Trophoblast cell (in vitro differentiated cells and primary cell): ENCODE results near the gene PTPRZ1.

Source experiments
- DNase-seq, 2 donors: peaks; one replicate each; pipeline ENCODE4 v3.0.0-alpha.2; 2016
- H2AFZ ChIP-seq: 2 replicates; pipeline ENCODE4 v1.6.1; 2013; ENCODE audit warnings: low read length, moderate library complexity, mild to moderate bottlenecking; ENCODE audit not compliant: insufficient read depth, poor library complexity
- H2AK5ac ChIP-seq: 2 replicates; pipeline ENCODE4 v1.6.1; 2013; ENCODE audit warnings: mild to moderate bottlenecking, low read length
- H2BK120ac ChIP-seq: 2 replicates; pipeline ENCODE4 v1.6.1; 2013; ENCODE audit warnings: low read length, mild to moderate bottlenecking, moderate library complexity; ENCODE audit not compliant: insufficient read depth, poor library complexity
- H2BK12ac ChIP-seq: 2 replicates; pipeline ENCODE4 v1.6.1; 2013; ENCODE audit warnings: mild to moderate bottlenecking, low read length, moderate library complexity
- H2BK5ac ChIP-seq: 2 replicates; pipeline ENCODE4 v1.6.1; 2013; ENCODE audit warnings: low read length, low read depth, moderate library complexity, mild to moderate bottlenecking; ENCODE audit not compliant: poor library complexity
- H3K14ac ChIP-seq: 2 replicates; pipeline ENCODE4 v1.6.1; 2013; ENCODE audit warnings: mild to moderate bottlenecking, low read length
- H3K18ac ChIP-seq: 2 replicates; pipeline ENCODE4 v1.6.1; 2013; ENCODE audit warnings: mild to moderate bottlenecking, low read length
- H3K23ac ChIP-seq: 2 replicates; pipeline ENCODE4 v1.6.1; 2013; ENCODE audit warnings: low read length
- H3K27ac ChIP-seq: 2 replicates; pipeline ENCODE4 v1.5.1; 2013; ENCODE audit warnings: low read depth, mild to moderate bottlenecking, inconsistent platforms, low read length, moderate library complexity
- H3K27me3 ChIP-seq: 2 replicates; pipeline ENCODE4 v1.6.1; 2013; ENCODE audit warnings: inconsistent platforms, mild to moderate bottlenecking, low read length, moderate library complexity; ENCODE audit not compliant: insufficient read depth
- H3K36me3 ChIP-seq, 2 experiments: 1 replicate in 1 of 2; 2 replicates in 1 of 2; pipeline ENCODE4 v1.6.1; 2013; ENCODE audit warnings: low read length in 2 of 2, mild to moderate bottlenecking in 2 of 2, moderate library complexity in 1 of 2; ENCODE audit not compliant: insufficient read depth in 2 of 2, control insufficient read depth in 1 of 2
- H3K4ac ChIP-seq: 2 replicates; pipeline ENCODE4 v1.6.1; 2013; ENCODE audit warnings: low read depth, mild to moderate bottlenecking, low read length, moderate library complexity
- H3K4me1 ChIP-seq, 2 experiments: 1 replicate in 1 of 2; 2 replicates in 1 of 2; pipeline ENCODE4 v1.6.1; 2013; ENCODE audit warnings: low read length in 2 of 2, mild to moderate bottlenecking in 2 of 2, moderate library complexity in 1 of 2; ENCODE audit not compliant: insufficient read depth in 2 of 2, control insufficient read depth in 1 of 2
- H3K4me2 ChIP-seq: 2 replicates; pipeline ENCODE4 v1.6.1; 2013; ENCODE audit warnings: inconsistent platforms, mild to moderate bottlenecking, low read length, moderate library complexity
- H3K4me3 ChIP-seq: 2 replicates; pipeline ENCODE4 v1.5.1; 2013; ENCODE audit warnings: mild to moderate bottlenecking, low read depth, low read length, inconsistent platforms
- H3K79me1 ChIP-seq: one replicate; pipeline ENCODE4 v1.6.1; 2013; ENCODE audit warnings: low read length
- H3K79me2 ChIP-seq: 2 replicates; pipeline ENCODE4 v1.6.1; 2013; ENCODE audit warnings: low read length, mild to moderate bottlenecking; ENCODE audit not compliant: control insufficient read depth, insufficient read depth, poor library complexity
- H3K9ac ChIP-seq: 2 replicates; pipeline ENCODE4 v1.6.1; 2013; ENCODE audit warnings: mild to moderate bottlenecking, low read length
- H3K9me3 ChIP-seq: 2 replicates; pipeline ENCODE4 v1.6.1; 2013; ENCODE audit warnings: low read depth, mild to moderate bottlenecking, control low read depth, inconsistent platforms, low read length; ENCODE audit not compliant: insufficient read depth
- H4K12ac ChIP-seq: 2 replicates; pipeline ENCODE4 v1.6.1; 2013; ENCODE audit warnings: low read depth, mild to moderate bottlenecking, low read length, moderate library complexity
- H4K8ac ChIP-seq: 2 replicates; pipeline ENCODE4 v1.6.1; 2013; ENCODE audit warnings: low read depth, mild to moderate bottlenecking, low read length, moderate library complexity
- H4K91ac ChIP-seq: one replicate; pipeline ENCODE4 v1.6.1; 2013; ENCODE audit warnings: low read depth, mild to moderate bottlenecking, low read length, moderate library complexity
- WGBS: extraction: QIAGEN DNeasy Blood & Tissue Kit; methylation state at CpG from one replicate; pipeline ENCODE4 v1.1.7; 2013; ENCODE audit warnings: missing lambda C conversion rate; ENCODE audit not compliant: insufficient read length, insufficient coverage; ENCODE audit errors: extremely low coverage; 5-methylcytosine and 5-hydroxymethylcytosine counted together

The PTPRZ1 gene

GRCh38 chr7:122040147-122040546 lies 167.2 kb downstream of the PTPRZ1 start:
- Histone ChIP-seq H4K12ac (no peak overlapping the region), H2BK5ac (no peak overlapping the region), H3K27me3 (no peaks in the 10 kb centered on the region), H4K8ac (no peak overlapping the region), H3K4me2 (no peak overlapping the region), H3K27ac (no peak overlapping the region), H3K4me3 (no peak overlapping the region), H2BK12ac (no peak overlapping the region), H3K4ac (no peak overlapping the region), H2BK120ac (no peak overlapping the region), H3K79me2 (no peaks in the 10 kb centered on the region), H3K4me1 (peaks cover 0 to 2% of the 10 kb centered on the region in 2 experiments), H3K79me1 (peaks cover 2% of the 10 kb centered on the region), H2AFZ (no peak overlapping the region), H4K91ac (no peak overlapping the region), H3K14ac (no peak overlapping the region), H3K9me3 (no peaks in the 10 kb centered on the region), H3K36me3 (no peaks in the 10 kb centered on the region), H3K9ac (no peak overlapping the region), H3K18ac (no peak overlapping the region), H3K23ac (no peak overlapping the region), H2AK5ac (no peak overlapping the region)
- peak; percentile 59 to 87 for DNase-seq
- WGBS = no CpG with 5 or more reads among the region's 3 CpGs

GRCh38 chr7:122046402-122046801 lies 173.4 kb downstream of the PTPRZ1 start:
- Histone ChIP-seq H4K91ac (no peak overlapping the region), H3K79me2 (no peaks in the 10 kb centered on the region), H3K4me3 (no peak overlapping the region), H3K79me1 (no peaks in the 10 kb centered on the region), H3K4ac (no peak overlapping the region), H3K18ac (no peak overlapping the region), H3K23ac (no peak overlapping the region), H3K27ac (no peak overlapping the region), H4K8ac (no peak overlapping the region), H2AFZ (no peak overlapping the region), H2BK12ac (no peak overlapping the region), H4K12ac (no peak overlapping the region), H3K9me3 (no peaks in the 10 kb centered on the region), H3K4me1 (no peaks in the 10 kb centered on the region), H3K9ac (no peak overlapping the region), H2AK5ac (no peak overlapping the region), H3K14ac (no peak overlapping the region), H3K36me3 (no peaks in the 10 kb centered on the region), H3K4me2 (no peak overlapping the region), H3K27me3 (no peaks in the 10 kb centered on the region), H2BK5ac (no peak overlapping the region), H2BK120ac (no peak overlapping the region)
- no CpG with 5 or more reads among the region's 3 CpGs for WGBS
- DNase-seq = no peak

DNA sequence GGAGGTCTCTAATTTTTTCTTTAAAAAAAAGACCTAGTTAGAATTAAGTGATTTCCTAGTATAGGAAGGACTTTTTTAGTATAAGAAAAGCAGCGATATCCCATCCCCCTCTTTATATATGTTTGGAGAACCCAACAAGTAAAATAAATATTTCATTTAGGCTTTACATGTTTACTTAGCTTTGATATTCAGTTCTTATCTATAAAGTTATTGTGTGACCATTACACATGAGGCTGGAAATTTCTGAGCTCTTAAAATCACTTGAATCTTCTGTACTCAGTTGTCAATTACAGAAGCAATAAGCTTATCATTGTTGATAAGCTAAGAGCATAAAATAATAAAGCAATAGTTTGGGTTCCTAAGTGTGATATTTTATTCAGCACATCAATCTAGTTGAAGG lies 181.4 kb downstream of the PTPRZ1 start:
- Histone ChIP-seq H3K23ac (no peak overlapping the region), H3K14ac (no peak overlapping the region), H3K4me3 (no peak overlapping the region), H3K27ac (no peak overlapping the region), H3K9me3 (no peaks in the 10 kb centered on the region), H3K27me3 (no peaks in the 10 kb centered on the region), H3K4ac (no peak overlapping the region), H2BK12ac (no peak overlapping the region), H3K79me2 (no peaks in the 10 kb centered on the region), H3K18ac (no peak overlapping the region), H3K36me3 (no peaks in the 10 kb centered on the region), H2AFZ (no peak overlapping the region), H2BK5ac (no peak overlapping the region), H3K4me2 (no peak overlapping the region), H4K91ac (no peak overlapping the region), H2AK5ac (no peak overlapping the region), H4K8ac (no peak overlapping the region), H4K12ac (no peak overlapping the region), H3K4me1 (no peaks in the 10 kb centered on the region), H3K79me1 (no peaks in the 10 kb centered on the region), H3K9ac (no peak overlapping the region), H2BK120ac (no peak overlapping the region)
- no CpG with 5 or more reads among the region's 1 CpG for WGBS
- DNase-seq = no peak

DNA sequence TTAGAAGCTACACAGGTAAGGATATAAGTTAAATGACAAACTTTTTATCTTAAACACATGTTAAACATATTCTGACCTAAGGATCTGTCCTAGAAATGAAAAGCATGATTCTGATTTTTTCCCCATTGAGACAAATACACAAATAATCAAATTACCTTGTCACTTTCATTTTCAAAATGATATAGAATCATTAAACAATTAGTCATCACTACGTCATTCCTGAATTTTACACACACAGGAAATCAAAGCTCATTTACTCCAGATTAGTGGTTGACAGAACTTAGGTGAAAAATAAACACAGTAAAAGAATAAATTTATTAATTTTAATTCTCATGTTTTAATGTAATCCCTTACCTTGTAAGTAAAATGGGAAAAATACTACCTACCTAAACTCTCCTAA lies 182.1 kb downstream of the PTPRZ1 start:
- no peak overlapping the region for H2BK12ac ChIP-seq
- no peak overlapping the region for H2AK5ac ChIP-seq
- H4K12ac ChIP-seq = no peak overlapping the region
- no peak overlapping the region for H3K9ac ChIP-seq
- H4K91ac ChIP-seq = no peak overlapping the region
- H4K8ac ChIP-seq = no peak overlapping the region
- H3K4me1 ChIP-seq = no peaks in the 10 kb centered on the region
- no peak overlapping the region for H3K4ac ChIP-seq
- no peaks in the 10 kb centered on the region for H3K9me3 ChIP-seq
- no peak overlapping the region for H3K23ac ChIP-seq
- no peak overlapping the region for H3K27ac ChIP-seq
- no peak overlapping the region for H3K18ac ChIP-seq
- no peaks in the 10 kb centered on the region for H3K79me1 ChIP-seq
- H3K36me3 ChIP-seq = no peaks in the 10 kb centered on the region
- no peak for DNase-seq
- H2BK120ac ChIP-seq = no peak overlapping the region
- H2AFZ ChIP-seq = no peak overlapping the region
- no peak overlapping the region for H3K14ac ChIP-seq
- no peaks in the 10 kb centered on the region for H3K79me2 ChIP-seq
- WGBS = no CpG with 5 or more reads among the region's 1 CpG
- no peak overlapping the region for H3K4me2 ChIP-seq
- no peak overlapping the region for H3K4me3 ChIP-seq
- H3K27me3 ChIP-seq = no peaks in the 10 kb centered on the region
- no peak overlapping the region for H2BK5ac ChIP-seq
